ENCODE measurements around the gene SH3PXD2A. TPM values are rescaled to one million over a fixed set of nuclear protein-coding genes. Genes with fewer than 3 reads are reported as not detected.

The SH3PXD2A gene, protein sequence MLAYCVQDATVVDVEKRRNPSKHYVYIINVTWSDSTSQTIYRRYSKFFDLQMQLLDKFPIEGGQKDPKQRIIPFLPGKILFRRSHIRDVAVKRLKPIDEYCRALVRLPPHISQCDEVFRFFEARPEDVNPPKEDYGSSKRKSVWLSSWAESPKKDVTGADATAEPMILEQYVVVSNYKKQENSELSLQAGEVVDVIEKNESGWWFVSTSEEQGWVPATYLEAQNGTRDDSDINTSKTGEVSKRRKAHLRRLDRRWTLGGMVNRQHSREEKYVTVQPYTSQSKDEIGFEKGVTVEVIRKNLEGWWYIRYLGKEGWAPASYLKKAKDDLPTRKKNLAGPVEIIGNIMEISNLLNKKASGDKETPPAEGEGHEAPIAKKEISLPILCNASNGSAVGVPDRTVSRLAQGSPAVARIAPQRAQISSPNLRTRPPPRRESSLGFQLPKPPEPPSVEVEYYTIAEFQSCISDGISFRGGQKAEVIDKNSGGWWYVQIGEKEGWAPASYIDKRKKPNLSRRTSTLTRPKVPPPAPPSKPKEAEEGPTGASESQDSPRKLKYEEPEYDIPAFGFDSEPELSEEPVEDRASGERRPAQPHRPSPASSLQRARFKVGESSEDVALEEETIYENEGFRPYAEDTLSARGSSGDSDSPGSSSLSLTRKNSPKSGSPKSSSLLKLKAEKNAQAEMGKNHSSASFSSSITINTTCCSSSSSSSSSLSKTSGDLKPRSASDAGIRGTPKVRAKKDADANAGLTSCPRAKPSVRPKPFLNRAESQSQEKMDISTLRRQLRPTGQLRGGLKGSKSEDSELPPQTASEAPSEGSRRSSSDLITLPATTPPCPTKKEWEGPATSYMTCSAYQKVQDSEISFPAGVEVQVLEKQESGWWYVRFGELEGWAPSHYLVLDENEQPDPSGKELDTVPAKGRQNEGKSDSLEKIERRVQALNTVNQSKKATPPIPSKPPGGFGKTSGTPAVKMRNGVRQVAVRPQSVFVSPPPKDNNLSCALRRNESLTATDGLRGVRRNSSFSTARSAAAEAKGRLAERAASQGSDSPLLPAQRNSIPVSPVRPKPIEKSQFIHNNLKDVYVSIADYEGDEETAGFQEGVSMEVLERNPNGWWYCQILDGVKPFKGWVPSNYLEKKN
- total RNA-seq (2014; rRNA removed; shearing (Covaris generic)) = 0.81 and 0.82 TPM in 2 replicates
- polyA plus RNA-seq (2014; cell fraction: nucleus; rRNA removed) = 1.0 and 2.5 TPM in 2 replicates

DNA sequence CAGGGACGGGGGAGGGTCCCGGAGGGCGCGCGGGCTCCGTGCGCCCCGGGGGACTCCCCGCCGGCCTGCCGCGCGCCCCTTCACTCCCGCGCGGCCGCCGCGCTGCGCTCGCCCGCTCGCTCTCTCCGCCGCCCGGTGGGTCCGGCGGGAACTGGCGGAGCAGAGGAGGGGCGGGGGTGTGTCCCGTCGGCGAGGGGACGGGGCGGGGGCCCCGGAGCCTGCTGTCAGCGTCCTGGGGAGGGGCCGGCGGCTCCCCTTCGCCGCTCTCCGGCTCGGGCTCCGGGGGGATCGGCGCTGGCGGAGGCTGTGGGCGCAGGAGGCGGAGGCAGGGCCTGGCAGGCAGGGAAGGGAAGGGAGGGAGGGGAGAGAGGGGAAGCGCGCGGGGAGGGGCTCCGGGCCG is at the start of gene SH3PXD2A:
Gene SH3PXD2A, minus strand, starts transcription at position 153 of the 400 bp plus-strand sequence. CDS start 310 bp downstream, outside the sequence.
- DNase-seq (ENCODE audit: extremely low read depth, low read depth) = no peak

DNA sequence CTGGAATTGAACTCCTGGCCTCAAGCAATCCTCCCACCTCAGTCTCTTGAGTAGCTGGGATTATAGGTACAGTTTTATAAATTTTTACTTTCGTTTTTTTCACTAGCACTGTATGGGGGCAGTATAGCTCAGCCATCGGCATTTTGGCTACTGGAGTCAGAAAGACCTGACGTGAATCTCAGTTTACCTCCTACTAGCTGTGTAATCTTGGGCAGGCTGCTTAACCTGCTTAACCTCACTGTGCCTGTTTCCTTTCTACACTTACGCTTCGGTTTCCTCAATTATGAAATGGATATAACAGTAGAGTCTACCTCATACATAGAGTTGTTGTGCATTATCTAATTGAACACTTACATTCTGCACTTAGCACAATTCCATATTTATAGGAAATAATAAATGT is 45.9 kb upstream of the SH3PXD2A start:
- no peak for DNase-seq (ENCODE audit: extremely low read depth, low read depth)

- DNase-seq (ENCODE audit: extremely low read depth, low read depth) = no peak
These were observed 43.9 kb upstream of the SH3PXD2A start for GRCh38 chr10:103899312-103899711.

DNA sequence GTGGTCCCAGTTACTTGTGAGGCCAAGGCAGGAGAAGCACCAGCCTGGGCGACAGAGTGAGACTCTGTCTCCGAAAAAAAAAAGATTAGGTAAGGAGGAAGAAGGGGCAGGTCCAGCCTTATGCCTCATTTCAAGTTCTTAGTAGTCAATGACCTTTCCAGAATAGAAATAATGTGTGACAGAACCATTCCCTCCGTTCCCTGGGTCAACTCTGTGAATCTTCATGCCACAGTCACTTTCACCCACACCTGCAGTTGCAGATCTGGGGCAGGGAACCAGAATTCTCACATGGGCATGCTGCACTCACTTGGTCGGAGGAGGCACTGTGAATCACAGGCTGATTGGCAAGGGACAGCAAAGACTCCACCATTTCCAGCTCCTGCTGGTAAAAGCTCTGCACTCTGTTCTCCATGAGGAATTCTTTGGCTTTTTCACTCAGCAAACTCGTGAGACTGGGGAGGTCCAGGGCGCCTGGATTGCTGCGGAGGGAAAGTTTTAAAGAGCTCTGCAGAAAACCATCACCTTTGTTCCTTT is 41.9 kb upstream of the SH3PXD2A start:
- no peak for DNase-seq (ENCODE audit: extremely low read depth, low read depth)

- peak; percentile 59 for DNase-seq (ENCODE audit: extremely low read depth, low read depth)
These were observed 40.8 kb upstream of the SH3PXD2A start for GRCh38 chr10:103896225-103896624.

DNA sequence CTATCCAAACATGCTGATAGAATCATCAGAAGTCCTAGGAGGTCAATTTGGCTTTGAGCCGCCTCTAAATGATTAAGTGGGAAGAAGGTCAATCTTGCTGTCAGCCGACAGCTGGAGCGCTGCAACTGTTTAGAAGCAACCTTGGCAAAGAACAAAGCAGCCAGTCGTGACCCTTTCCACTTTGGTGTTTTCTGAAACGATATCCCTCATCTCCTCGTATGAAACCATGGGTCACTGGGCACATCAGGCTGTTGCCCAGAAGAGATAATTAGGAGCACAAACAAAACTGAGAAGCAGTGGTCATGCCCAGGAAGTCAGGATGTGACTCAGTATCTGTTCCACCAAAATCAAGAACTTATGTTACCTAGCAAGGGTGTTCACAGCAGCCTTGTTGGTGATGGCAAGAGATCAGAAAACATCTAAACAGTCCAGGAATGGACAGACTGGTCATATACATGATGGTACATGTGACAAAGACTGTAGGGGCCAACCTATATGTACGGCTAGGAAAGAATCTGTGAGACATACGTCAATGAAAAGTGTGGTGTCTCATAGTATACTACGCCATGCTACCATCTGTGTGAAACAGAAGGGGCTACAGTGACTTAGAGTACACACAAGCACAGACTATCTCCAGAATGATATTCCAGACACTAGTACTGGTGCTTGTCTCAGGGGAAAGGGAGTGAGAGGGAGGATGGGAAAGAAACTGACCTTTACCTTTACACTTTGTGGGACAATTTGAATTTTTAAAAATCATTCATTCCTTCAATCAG is 40.2 kb upstream of the SH3PXD2A start:
- peak; percentile 61 for DNase-seq (ENCODE audit: extremely low read depth, low read depth)

DNA sequence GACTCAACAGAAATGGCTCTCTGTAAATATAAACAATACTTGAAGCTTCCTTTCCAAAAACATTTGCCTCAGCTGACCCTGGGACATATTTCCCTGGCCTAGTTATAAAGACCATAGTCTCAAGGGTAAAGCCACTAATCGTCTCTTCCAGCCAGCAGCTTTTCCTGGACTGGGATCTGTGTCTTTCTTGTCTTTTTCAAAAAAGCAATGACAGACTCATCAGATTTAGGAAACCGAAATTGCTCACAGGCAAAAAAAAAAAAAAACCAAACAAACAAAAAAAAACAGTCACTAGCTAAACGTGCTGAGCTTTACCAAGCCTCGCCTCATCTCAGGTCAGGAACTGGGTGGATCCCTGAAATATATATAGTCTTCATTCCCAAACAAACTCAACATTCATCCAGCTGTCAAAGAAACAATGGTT is 39.1 kb upstream of the SH3PXD2A start:
- DNase-seq (ENCODE audit: extremely low read depth, low read depth) = no peak

DNA sequence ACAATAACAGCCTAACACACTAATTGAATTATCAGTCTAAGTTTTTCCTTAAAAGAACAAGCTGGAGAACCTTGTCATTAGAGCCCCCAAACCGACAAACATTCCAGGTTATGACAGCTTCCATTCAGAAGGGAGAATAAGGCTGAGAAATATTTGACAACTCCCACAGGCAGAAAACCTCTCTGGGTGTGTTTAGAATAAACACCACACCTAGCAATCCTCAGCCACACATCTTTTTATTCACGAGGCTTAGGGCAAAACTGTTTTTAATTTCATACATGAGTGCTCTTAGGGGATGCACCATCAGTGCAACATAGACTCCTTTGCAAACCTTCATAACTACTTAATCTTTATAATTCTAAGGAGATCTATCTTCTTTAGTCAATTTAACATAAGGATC is 38.4 kb upstream of the SH3PXD2A start:
- DNase-seq (ENCODE audit: extremely low read depth, low read depth) = no peak

GRCh38 chr10:103892181-103892580 is 36.8 kb upstream of the SH3PXD2A start:
- no peak for DNase-seq (ENCODE audit: extremely low read depth, low read depth)

DNA sequence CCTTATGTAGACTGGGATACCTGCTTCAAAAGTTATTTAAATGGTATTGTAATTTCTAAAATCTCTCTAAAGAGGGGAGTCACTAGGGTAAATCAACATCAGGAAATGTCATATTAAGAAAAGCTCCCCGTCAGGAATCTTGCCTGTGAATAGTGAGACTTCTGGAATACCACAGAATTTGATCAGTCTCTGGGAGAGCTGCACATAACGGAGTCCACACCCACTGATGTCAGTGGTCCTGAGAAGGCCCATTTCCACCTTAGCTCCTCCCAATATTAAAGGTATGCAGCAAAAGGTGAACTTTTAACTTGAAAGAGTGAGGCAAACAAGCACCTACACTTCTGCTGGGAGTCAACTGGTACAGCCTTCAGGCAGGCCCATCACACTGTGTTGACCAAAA is 35.3 kb upstream of the SH3PXD2A start:
- DNase-seq (ENCODE audit: extremely low read depth, low read depth) = no peak

GRCh38 chr10:103890194-103890658 is 34.9 kb upstream of the SH3PXD2A start:
- DNase-seq (ENCODE audit: extremely low read depth, low read depth) = no peak

GRCh38 chr10:103889121-103889720 is 33.8 kb upstream of the SH3PXD2A start:
- DNase-seq (ENCODE audit: extremely low read depth, low read depth) = no peak

GRCh38 chr10:103888113-103888841 is 32.9 kb upstream of the SH3PXD2A start:
- peak; percentile 67 for DNase-seq (ENCODE audit: extremely low read depth, low read depth)

DNA sequence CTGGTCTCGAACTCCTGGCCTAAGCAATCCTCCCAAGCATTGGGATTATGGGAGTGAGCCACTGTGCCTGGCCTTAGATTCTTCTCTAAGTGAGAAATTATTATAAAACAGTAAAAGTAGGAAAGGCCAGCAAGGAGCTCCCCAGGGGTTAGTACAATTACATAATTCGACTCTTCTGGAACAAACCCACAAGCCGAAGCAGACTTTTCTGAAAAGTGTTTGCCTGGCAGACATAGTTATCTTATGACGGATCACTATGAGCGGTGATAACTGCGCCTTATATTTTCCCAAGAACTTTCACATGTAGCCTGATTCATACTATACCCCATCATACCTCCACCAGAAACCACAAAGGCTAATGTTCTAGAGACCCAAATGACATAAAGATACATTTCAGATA is 30.2 kb upstream of the SH3PXD2A start:
- no peak for DNase-seq (ENCODE audit: extremely low read depth, low read depth)

GRCh38 chr10:103884681-103885139 is 29.3 kb upstream of the SH3PXD2A start:
- peak; percentile 65 for DNase-seq (ENCODE audit: extremely low read depth, low read depth)

GRCh38 chr10:103882285-103883007 is 27.1 kb upstream of the SH3PXD2A start:
- DNase-seq (ENCODE audit: extremely low read depth, low read depth) = no peak

DNA sequence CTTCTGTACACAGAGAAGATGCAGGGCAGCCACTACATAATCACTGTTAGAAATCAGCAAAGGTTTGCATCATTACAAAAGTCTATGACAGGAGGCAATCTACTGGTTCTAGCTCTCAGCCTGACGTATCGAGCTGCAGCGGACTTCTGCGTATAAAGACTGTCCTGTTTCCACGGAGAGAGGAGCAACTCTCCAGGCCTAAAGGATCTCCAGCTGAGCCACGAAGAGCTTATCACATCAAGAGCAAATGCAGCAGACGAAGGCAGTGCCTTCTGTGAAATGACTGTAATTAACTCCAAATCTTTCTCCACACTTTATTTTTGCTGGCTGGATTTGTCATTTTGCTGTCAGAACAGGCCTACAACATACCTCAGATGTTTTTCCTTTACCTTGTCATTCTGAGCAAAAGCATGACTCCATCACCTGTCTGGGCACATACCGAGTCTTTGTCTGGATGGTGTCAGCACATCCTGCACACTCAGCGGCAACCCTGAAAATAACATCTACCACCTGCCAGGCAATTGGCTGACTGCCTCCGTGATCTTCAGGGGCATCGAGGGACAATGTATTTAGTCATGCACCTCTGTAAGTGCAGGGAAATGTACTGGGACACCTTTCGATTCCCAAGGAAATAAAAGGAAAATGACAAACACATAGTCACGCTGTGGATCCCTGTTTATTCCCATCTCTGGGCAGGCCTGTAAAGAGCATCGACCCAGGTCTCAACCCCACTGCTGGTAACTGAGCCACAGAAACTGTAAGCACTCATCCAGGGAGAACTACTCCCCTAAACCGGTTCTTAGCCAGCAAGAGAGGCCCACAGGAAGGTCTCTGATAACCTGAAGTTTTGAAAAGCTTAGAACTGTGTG is 26.3 kb upstream of the SH3PXD2A start:
- DNase-seq (ENCODE audit: extremely low read depth, low read depth) = no peak

All from NCI-H460 (cell line).